H1 (cell line): ENCODE data around the gene TMEM244. TPM values are rescaled to one million over a fixed set of nuclear protein-coding genes. Genes with fewer than 3 reads are reported as not detected.

Experiments used
- CTCF ChIA-PET: fragments of 300-600 bp; sonication (Branson Sonifier 250); formaldehyde crosslinking; loops from one replicate; lab custom pipeline; 2021; ENCODE audit not compliant: partially characterized antibody; lab: Charles Lee
- POLR2A ChIA-PET: fragments of 300-600 bp; sonication (Branson Sonifier 250); formaldehyde crosslinking; loops from one replicate; lab custom pipeline; 2021; ENCODE audit warnings: inconsistent platforms; ENCODE audit not compliant: partially characterized antibody; lab: Charles Lee
- DNase-seq, 2 experiments: peaks; one replicate each; pipeline versions ENCODE4 v3.0.0 to v3.0.0-alpha.2; 2010 to 2022; ENCODE audit warnings: low spot score in 2 of 2, low read depth in 1 of 2, mixed read lengths in 1 of 2
- FAIRE-seq: peaks from 2 replicates; lab custom pipeline; 2011; peaks lifted over from hg19 to GRCh38; lab: Jason Lieb, UNC
- H2AFZ ChIP-seq: 2 replicates; pipeline ENCODE4 v1.8.1; 2012; ENCODE audit warnings: low read length, inconsistent platforms
- H2AK5ac ChIP-seq: 2 replicates; pipeline ENCODE4 v1.6.1; 2013; ENCODE audit warnings: low read depth, low read length
- H2BK120ac ChIP-seq: replicated peaks from 2 replicates; pipeline ENCODE3; 2013; ENCODE audit warnings: low read depth, low read length, inconsistent platforms
- H2BK12ac ChIP-seq: 2 replicates; pipeline ENCODE4 v1.6.1; 2013; ENCODE audit warnings: low read depth, low read length
- H2BK15ac ChIP-seq: 2 replicates; pipeline ENCODE4 v1.6.1; 2013; ENCODE audit warnings: low read length
- H2BK20ac ChIP-seq: 2 replicates; pipeline ENCODE4 v1.6.1; 2013; ENCODE audit warnings: low read length
- H2BK5ac ChIP-seq: 2 replicates; pipeline ENCODE4 v1.6.1; 2013; ENCODE audit warnings: low read depth, low read length
- H3K14ac ChIP-seq: 2 replicates; pipeline ENCODE4 v1.6.1; 2013; ENCODE audit warnings: inconsistent platforms; ENCODE audit not compliant: insufficient read length
- H3K18ac ChIP-seq: 2 replicates; pipeline ENCODE4 v1.6.1; 2013; ENCODE audit warnings: low read length; ENCODE audit errors: extremely low read depth
- H3K23ac ChIP-seq: 2 replicates; pipeline ENCODE4 v1.6.1; 2013; ENCODE audit warnings: inconsistent platforms; ENCODE audit not compliant: insufficient read length
- H3K23me2 ChIP-seq: 2 replicates; pipeline ENCODE4 v1.6.1; 2013; ENCODE audit warnings: low read depth, low read length
- H3K27ac ChIP-seq: 2 replicates; pipeline ENCODE4 v1.6.1; 2011; ENCODE audit warnings: low read depth, low read length, inconsistent platforms
- H3K27me3 ChIP-seq, 4 experiments: replicated peaks in 1 of 4; 1 replicate in 1 of 4; 2 replicates in 3 of 4; pipeline versions ENCODE4 v1.6.1 to v1.8.1; 2011 to 2013; ENCODE audit warnings: low read length in 3 of 4, mild to moderate bottlenecking in 3 of 4, inconsistent platforms in 2 of 4, mixed read lengths in 2 of 4, moderate library complexity in 1 of 4; ENCODE audit not compliant: control insufficient read depth in 3 of 4, insufficient read depth in 3 of 4; ENCODE audit errors: extremely low read depth in 1 of 4
- H3K36me3 ChIP-seq, 4 experiments: 2 replicates each; pipeline versions ENCODE4 v1.6.1 to v1.8.1; 2011 to 2013; ENCODE audit warnings: mild to moderate bottlenecking in 4 of 4, low read length in 3 of 4, moderate library complexity in 2 of 4, control low read depth in 1 of 4, inconsistent platforms in 1 of 4; ENCODE audit not compliant: insufficient read depth in 4 of 4, control insufficient read depth in 2 of 4
- H3K4ac ChIP-seq: replicated peaks from 2 replicates; pipeline ENCODE3; 2013; ENCODE audit warnings: low read length, low read depth, mixed read lengths, inconsistent platforms; ENCODE audit not compliant: insufficient read length
- H3K4me1 ChIP-seq, 4 experiments: replicated peaks in 1 of 4; 1 replicate in 1 of 4; 2 replicates in 3 of 4; pipeline versions ENCODE4 v1.6.1 to v1.8.1; 2011 to 2013; ENCODE audit warnings: low read length in 3 of 4, inconsistent platforms in 2 of 4, mixed read lengths in 1 of 4; ENCODE audit not compliant: insufficient read depth in 4 of 4, control insufficient read depth in 3 of 4
- H3K4me2 ChIP-seq, 2 experiments: 2 replicates each; pipeline versions ENCODE4 v1.6.1 to v1.8.1; 2011 to 2013; ENCODE audit warnings: low read depth in 2 of 2, low read length in 2 of 2, control low read depth in 1 of 2, inconsistent platforms in 1 of 2, mild to moderate bottlenecking in 1 of 2; ENCODE audit not compliant: insufficient read depth in 1 of 2
- H3K4me3 ChIP-seq, 4 experiments: fragments of 200-600, 300-600 bp in 1 of 4; sonication (generic), shearing (Covaris generic), sonication (Bioruptor Twin) in 1 of 4; 2 replicates each; pipeline versions ENCODE4 v1.5.1 to v1.8.1; 2011 to 2016; ENCODE audit warnings: low read length in 4 of 4, low read depth in 3 of 4, control low read depth in 2 of 4, inconsistent platforms in 2 of 4, mild to moderate bottlenecking in 2 of 4, mixed read lengths in 1 of 4, moderate library complexity in 1 of 4; ENCODE audit not compliant: insufficient read depth in 2 of 4; ENCODE audit errors: extremely low read depth in 1 of 4
- H3K56ac ChIP-seq: replicated peaks from 2 replicates; pipeline ENCODE3; 2013; ENCODE audit warnings: low read depth, mild to moderate bottlenecking, mixed read lengths, low read length, inconsistent platforms; ENCODE audit not compliant: insufficient read length
- H3K79me1 ChIP-seq: 2 replicates; pipeline ENCODE4 v1.6.1; 2013; ENCODE audit warnings: low read depth, low read length, control low read depth
- H3K79me2 ChIP-seq, 2 experiments: 2 replicates each; pipeline versions ENCODE4 v1.6.1 to v1.8.1; 2012 to 2013; ENCODE audit warnings: low read length in 2 of 2, mild to moderate bottlenecking in 2 of 2, inconsistent platforms in 1 of 2; ENCODE audit not compliant: insufficient read depth in 2 of 2, control insufficient read depth in 1 of 2
- H3K9ac ChIP-seq, 4 experiments: replicated peaks in 1 of 4; 1 replicate in 1 of 4; 2 replicates in 3 of 4; pipeline versions ENCODE4 v1.6.1 to v1.8.1; 2011 to 2013; ENCODE audit warnings: low read depth in 3 of 4, low read length in 3 of 4, control low read depth in 2 of 4, mild to moderate bottlenecking in 2 of 4, moderate library complexity in 2 of 4, inconsistent platforms in 1 of 4; ENCODE audit errors: extremely low read depth in 1 of 4
- H3K9me3 ChIP-seq, 2 experiments: 2 replicates each; pipeline versions ENCODE4 v1.6.1 to v1.8.1; 2012 to 2013; ENCODE audit warnings: mild to moderate bottlenecking in 2 of 2, moderate library complexity in 2 of 2, control low read depth in 1 of 2, inconsistent platforms in 1 of 2, low read depth in 1 of 2, low read length in 1 of 2, mixed read lengths in 1 of 2; ENCODE audit not compliant: insufficient read depth in 2 of 2
- H4K20me1 ChIP-seq, 2 experiments: replicated peaks in 1 of 2; 2 replicates each; pipeline versions ENCODE3 to v1.8.1; 2011 to 2013; ENCODE audit warnings: inconsistent platforms in 2 of 2, low read length in 2 of 2, mild to moderate bottlenecking in 1 of 2; ENCODE audit not compliant: insufficient read depth in 2 of 2, control insufficient read depth in 1 of 2
- H4K5ac ChIP-seq: 2 replicates; pipeline ENCODE4 v1.6.1; 2013; ENCODE audit warnings: low read length, low read depth, mixed read lengths, inconsistent platforms; ENCODE audit not compliant: insufficient read length
- H4K8ac ChIP-seq: 2 replicates; pipeline ENCODE4 v1.8.0; 2013; ENCODE audit warnings: mild to moderate bottlenecking, moderate library complexity, low read length, inconsistent platforms; ENCODE audit not compliant: insufficient read depth; ENCODE audit errors: extremely low read depth
- H4K91ac ChIP-seq: replicated peaks from 2 replicates; pipeline ENCODE3; 2013; ENCODE audit warnings: low read length, mixed read lengths, inconsistent platforms; ENCODE audit not compliant: insufficient read length
- GTF2F1 ChIP-seq: IDR thresholded peaks from 2 replicates; pipeline ENCODE4 v1.6.1; 2012; ENCODE audit warnings: low read depth, low read length, improper control_type of control experiment, borderline replicate concordance
- HDAC6 ChIP-seq: IDR thresholded peaks from one replicate; pipeline ENCODE4 v1.7.1; 2012; ENCODE audit warnings: low read depth, mild to moderate bottlenecking, inconsistent platforms, low read length, moderate library complexity
- RXRA ChIP-seq: IDR thresholded peaks from 2 replicates; pipeline ENCODE4 v1.6.1; 2011; ENCODE audit warnings: low read depth, mild to moderate bottlenecking, low read length, moderate library complexity; ENCODE audit not compliant: insufficient read depth
- polyA plus RNA-seq, 7 experiments: library from polyadenylated mRNA; depleted of rRNA in 3 of 7; stranded (reverse) in 5 of 7; unstranded in 2 of 7; fragments of >200 nt in 5 of 7; fragments of 200-250 nt in 2 of 7; gene quantifications; 1 replicate in 5 of 7; 2 replicates in 1 of 7; 4 replicates in 1 of 7; pipeline versions ENCODE4 v1.2.1 to v1.2.3, GENCODE V29; 2011 to 2013; ENCODE audit warnings: missing spikeins in 2 of 7, mixed read lengths in 2 of 7
- total RNA-seq: library from RNA; stranded (reverse); fragmentation: NEBNext Ultra II Directional; extraction: Animal tissue kit (Norgen Biotek cat#: 25700); gene quantifications from 2 replicates; pipeline ENCODE4 v1.2.1, GENCODE V29; 2021
- TF ChIP-seq, protein P1 (sequence below): IDR thresholded peaks from 2 replicates; pipeline ENCODE4 v1.6.1; 2012; ENCODE audit warnings: inconsistent platforms

The TMEM244 gene
- total and polyA plus RNA-seq, 2 of the 8 experiments (the other 6 are each of a cell fraction or from before 2014, with no cell fraction given): not detected

- no peak overlapping the region for H3K23ac ChIP-seq
- DNase-seq (no peak), FAIRE-seq (no peak)
- ChIA-PET CTCF (interaction anchor here (0.7 to 2.3 kb wide), 4 partner anchors 11 to 894 kb away, joined by 3 to 6 read pairs (median 4); no protein-coding TSS in a partner anchor), POLR2A (no interaction called here)
- H2BK20ac ChIP-seq: 0 out of 2 replicates have a peak overlapping the region, but pooled peaks have one; percentile 13
- H3K4ac ChIP-seq: no peak overlapping the region
- no peaks in the 10 kb centered on the region for H3K79me2 ChIP-seq
- no peaks in the 10 kb centered on the region for H3K27me3 ChIP-seq
- no peak overlapping the region for H3K14ac ChIP-seq
- H2BK120ac ChIP-seq: no peak overlapping the region
- no peak overlapping the region for H2BK5ac ChIP-seq
- H3K9me3 ChIP-seq: no peaks in the 10 kb centered on the region
- no peak overlapping the region for H3K4me3 ChIP-seq
- no peaks in the 10 kb centered on the region for H3K23me2 ChIP-seq
- H3K79me1 ChIP-seq: no peaks in the 10 kb centered on the region
- no peak overlapping the region for H4K91ac ChIP-seq
- H2BK15ac ChIP-seq: no peak overlapping the region
- no peaks in the 10 kb centered on the region for H3K4me1 ChIP-seq
- H2BK12ac ChIP-seq: no peak overlapping the region
- H4K5ac ChIP-seq: no peak overlapping the region
- H3K56ac ChIP-seq: no peak overlapping the region
- no peak overlapping the region for H2AFZ ChIP-seq
- H4K8ac ChIP-seq: no peak overlapping the region
- no peak overlapping the region for H3K27ac ChIP-seq
- H2AK5ac ChIP-seq: no peak overlapping the region
- H3K18ac ChIP-seq: no peak overlapping the region
- no peaks in the 10 kb centered on the region for H4K20me1 ChIP-seq
- TF ChIP-seq HDAC6: no peak
- TF ChIP-seq, protein P1, sequence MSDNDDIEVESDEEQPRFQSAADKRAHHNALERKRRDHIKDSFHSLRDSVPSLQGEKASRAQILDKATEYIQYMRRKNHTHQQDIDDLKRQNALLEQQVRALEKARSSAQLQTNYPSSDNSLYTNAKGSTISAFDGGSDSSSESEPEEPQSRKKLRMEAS: no peak
- no peak for TF ChIP-seq GTF2F1
- no peak for TF ChIP-seq RXRA
- H3K36me3 ChIP-seq: no peaks in the 10 kb centered on the region
- no peak overlapping the region for H3K4me2 ChIP-seq
- no peak overlapping the region for H3K9ac ChIP-seq
Measured at GRCh38 chr6:129901910-129902309, 40.8 kb upstream of the TMEM244 start.
